GM21515 (cell line): ENCODE measurements around the gene DPH2.

Experiments
- ATAC-seq: cut with Tn5 transposase; IDR thresholded peaks from one replicate; pipeline ENCODE4 v1.9.1; 2021; ENCODE audit not compliant: unreplicated experiment

DPH2 gene

DNA sequence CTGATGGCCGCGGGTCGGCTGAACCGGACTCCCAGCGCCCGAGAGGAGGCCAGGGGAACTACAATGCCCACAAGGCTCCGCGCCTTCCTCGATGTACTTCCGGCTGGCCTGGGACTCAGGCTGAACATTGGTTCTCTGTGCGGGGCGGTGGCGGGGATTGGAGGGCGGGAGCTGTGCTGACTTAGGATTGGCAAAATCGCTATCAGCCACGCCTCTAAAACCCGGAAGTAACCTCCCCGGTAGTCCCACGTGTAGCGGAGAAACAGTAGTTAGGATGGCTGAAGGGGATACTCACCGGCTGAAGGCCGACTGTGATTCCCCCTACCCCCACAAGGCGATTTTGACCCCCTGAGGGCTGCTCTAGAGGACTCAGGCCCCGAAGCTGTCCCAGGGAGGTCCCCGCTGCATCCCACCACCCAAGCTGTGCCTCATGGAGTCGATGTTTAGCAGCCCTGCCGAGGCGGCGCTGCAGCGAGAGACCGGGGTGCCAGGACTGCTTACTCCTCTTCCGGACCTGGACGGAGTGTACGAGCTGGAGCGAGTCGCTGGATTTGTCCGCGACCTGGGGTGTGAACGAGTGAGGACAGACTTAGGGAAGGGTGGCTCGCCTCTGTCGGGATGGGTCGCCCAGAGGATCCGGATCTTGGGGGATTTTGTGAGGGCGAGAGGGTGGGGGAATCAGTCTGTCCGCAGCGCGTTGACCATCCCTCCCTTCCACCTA lies at the start of gene DPH2:
TSS of gene DPH2 (plus strand) at position 265 of the 721 bp plus-strand sequence. CDS start at position 431, 166 bp downstream.
- peak; percentile 79 for ATAC-seq

- ATAC-seq: no peak
Observed at GRCh38 chr1:43921022-43921421, 48.8 kb upstream of the DPH2 start.

DNA sequence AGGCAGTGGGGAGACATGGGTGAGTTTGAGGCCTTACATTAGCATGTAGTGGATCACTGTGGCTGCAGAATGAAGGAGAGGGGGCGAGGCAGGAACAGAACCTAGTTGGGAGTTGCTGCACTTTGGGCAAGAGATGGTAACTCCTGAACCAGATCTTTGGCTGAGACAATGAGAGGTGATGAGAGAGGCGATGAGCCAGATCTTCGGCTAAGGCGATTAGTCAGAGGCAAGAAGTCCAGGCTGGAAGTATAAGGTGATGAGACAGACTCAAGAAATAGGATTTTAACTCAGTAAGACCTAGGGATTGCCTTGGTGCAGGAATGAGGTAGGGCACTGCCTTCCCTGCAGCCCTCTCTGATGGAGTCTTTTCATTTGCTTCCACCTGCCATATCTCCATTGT lies 45.3 kb upstream of the DPH2 start:
- ATAC-seq: no peak

DNA sequence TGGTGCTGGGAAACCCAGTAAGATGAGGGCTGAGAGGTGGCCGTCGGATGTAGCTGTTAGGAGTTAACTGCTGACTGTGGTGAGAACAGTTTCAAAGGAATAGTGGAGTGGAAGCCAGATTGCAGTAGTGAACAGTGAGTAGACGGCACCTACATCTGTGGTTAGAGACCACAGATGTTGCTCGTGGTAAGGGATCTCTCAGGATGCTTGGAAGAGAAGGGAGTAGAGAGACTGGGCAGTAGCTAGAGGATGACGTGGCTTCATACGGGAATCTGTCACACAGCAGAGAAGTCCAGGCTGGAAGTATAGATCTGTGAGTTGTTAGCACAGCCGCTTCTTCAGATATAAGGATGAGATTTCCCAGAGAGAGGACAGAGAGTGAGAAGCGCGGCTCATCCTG lies 44.0 kb upstream of the DPH2 start:
- no peak for ATAC-seq

DNA sequence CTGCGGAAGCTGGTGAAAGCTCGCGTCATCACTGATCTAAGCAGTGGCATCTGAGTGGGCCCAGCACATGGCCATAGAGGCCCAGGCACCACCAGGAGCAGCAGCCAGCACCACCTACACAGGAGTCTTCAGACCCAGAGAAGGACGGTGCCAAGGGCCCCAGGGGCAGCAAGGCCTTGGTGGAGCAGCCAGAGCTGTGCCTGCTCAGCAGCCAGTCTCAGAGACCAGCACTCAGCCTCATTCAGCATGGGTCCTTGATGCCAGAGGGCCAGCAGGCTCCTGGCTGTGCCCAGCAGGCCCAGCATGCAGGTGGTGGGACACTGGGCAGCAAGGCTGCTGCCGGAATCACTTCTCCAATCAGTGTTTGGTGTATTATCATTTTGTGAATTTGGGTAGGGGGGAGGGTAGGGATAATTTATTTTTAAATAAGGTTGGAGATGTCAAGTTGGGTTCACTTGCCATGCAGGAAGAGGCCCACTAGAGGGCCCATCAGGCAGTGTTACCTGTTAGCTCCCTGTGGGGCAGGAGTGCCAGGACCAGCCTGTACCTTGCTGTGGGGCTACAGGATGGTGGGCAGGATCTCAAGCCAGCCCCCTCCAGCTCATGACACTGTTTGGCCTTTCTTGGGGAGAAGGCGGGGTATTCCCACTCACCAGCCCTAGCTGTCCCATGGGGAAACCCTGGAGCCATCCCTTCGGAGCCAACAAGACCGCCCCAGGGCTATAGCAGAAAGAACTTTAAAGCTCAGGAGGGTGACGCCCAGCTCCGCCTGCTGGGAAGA lies 39.5 kb upstream of the DPH2 start:
- ATAC-seq: no peak

DNA sequence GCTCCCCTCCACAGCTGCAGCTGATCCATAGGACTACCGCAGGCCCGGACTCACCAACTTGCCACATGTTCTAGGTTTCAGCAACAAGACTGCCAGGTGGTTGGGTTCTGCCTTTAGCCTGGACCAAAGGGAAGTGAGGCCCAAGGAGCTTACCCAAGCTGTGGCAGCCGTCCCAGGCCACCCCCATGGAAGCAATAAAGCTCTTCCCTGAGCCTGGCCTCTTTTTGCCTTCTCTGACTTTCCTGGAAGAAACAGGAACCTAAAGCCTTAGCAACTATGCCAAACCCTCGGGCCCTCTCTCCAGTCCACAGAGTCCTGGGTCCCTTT lies 38.9 kb upstream of the DPH2 start:
- ATAC-seq: no peak

DNA sequence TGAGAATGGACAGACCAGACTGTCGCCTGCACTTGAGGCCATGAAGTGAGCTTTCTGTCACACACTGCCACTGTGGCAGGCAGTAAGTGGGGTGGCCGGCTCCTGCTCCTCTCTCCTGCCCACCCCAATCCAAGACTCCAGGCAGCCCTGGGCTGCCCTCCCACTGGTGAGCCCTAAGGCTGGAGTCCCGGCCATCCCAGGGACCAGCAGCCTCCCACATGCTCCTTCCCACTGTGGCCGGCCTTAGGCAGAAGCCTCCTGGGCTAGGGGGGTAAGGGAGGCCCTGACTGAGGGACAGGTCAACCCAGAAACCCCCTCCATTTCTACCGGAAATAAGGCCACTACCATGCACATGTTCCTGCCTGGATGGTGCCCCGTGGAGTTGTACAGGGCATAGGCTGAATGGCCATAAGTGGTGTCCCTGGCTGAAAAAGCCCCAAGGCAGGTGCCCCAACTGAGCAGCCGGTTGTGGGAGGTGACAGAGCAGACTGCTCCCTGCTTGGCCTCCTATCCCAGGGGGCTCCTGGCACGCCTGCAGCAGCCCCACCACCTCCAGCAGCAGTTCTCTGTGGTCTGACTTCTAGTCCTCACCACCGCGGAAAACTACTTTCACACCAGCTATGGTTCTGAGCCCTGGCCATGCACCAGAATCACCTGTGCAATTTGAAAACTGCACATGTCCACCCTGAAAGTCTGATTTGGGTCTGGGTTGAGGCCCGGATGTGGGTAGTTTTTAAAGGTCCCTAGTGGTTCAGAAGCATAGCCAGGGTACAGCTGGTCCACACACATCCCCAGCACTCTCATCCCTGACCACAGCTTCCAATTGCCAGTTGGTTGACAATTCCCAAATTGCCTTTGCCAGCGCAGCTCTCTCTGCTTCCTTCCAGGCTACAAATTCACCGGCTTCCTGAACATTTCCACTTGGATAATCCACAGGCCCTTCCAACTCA lies 37.8 kb upstream of the DPH2 start:
- no peak for ATAC-seq

DNA sequence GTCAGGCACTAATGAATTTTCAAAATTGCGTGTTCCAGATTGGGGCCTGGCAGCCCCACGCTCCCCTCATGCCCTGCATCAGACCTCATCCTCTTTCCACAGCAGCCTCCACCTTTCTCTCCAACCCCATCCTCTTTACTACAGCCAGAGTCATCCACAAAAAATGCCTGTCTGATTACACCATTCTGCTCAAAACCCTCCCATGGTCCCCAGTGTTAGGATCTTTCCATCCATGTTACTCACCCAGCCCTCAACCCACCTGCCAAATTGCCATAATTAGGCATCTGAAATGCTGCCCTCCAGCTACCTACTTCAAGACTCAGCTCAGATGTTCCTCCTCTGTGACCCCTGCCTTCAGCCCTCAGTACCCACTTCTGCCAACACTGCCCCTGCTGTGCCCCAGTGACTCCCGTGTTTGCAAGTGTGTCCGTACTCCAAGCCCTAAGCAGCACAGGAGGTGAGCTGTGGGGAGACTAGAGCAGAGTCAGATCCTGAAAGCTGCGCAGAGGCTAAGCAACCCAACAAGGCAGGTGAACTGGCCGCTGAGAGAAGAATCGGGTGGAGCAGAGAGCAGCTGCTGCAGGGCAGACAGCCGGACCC lies 36.9 kb upstream of the DPH2 start:
- no peak for ATAC-seq

- ATAC-seq: no peak
Observed at GRCh38 chr1:43933386-43934100, 36.3 kb upstream of the DPH2 start, which contains the start of gene ARTN. TSS of gene ARTN (plus strand) at chr1:43933801. CDS start at chr1:43935657, 1,856 bp downstream.

- no peak for ATAC-seq
Observed at GRCh38 chr1:43934101-43934985, 35.5 kb upstream of the DPH2 start.

GRCh38 chr1:43934986-43935324 lies 34.9 kb upstream of the DPH2 start:
- no peak for ATAC-seq

- no peak for ATAC-seq
Observed at GRCh38 chr1:43935711-43936427, 33.9 kb upstream of the DPH2 start.

GRCh38 chr1:43936431-43937151 lies 33.2 kb upstream of the DPH2 start:
- ATAC-seq: no peak

GRCh38 chr1:43937179-43937865 lies 32.5 kb upstream of the DPH2 start:
- no peak for ATAC-seq

GRCh38 chr1:43938383-43938782 lies 31.4 kb upstream of the DPH2 start:
- no peak for ATAC-seq

- ATAC-seq: no peak
Observed at GRCh38 chr1:43938892-43939587, 30.8 kb upstream of the DPH2 start.

DNA sequence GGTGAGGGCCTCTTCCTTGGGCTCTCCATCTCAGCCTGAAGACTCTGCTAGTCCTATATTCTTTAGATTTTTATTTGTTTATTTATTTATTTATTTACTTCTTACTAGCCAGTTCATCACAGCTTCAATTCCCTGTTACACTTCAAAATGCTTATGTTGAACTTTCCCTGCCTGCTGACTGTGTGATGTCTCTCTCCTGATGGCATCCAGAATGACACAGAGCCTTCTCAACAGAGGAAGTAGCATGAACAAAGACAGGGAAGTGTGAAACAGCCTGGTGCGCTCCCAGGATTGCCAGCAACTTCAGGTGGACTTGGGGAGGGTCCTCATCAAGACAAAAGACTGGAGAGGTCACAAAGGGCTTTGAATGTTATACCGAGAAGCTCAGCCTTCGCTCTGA lies 27.4 kb upstream of the DPH2 start:
- no peak for ATAC-seq
